Measurements from ENCODE around the gene OSER1. TPM values are rescaled to one million over a fixed set of nuclear protein-coding genes. Genes with fewer than 3 reads are reported as not detected.
A peak's percentile ranks its signal among the peaks of the same experiment; 100 is the strongest.
"Not testable (repeated sequence)": the region's sequence is repeated elsewhere in the genome, so short reads cannot be mapped to it uniquely, and the experiment has no call there.

Gene OSER1
- total RNA-seq, 2 experiments from 2014 or later, result 23.7 to 25.8 TPM

- no peak overlapping the region for H3K27ac Mint-ChIP-seq
- POLR2A ChIA-PET, result no interaction called here
Observed at GRCh38 chr20:44207126-44207723, 3.3 kb downstream of the OSER1 start.

GRCh38 chr20:44206132-44206531 lies 4.4 kb downstream of the OSER1 start:
- H3K27ac Mint-ChIP-seq, result no peak overlapping the region
- POLR2A ChIA-PET, result no interaction called here
- H3K4me1 Mint-ChIP-seq, result peaks cover 49% of the 10 kb centered on the region
- no peak for DNase-seq
- H3K36me3 Mint-ChIP-seq (ENCODE audit: low read depth), result peaks cover 33% of the 10 kb centered on the region
- CTCF ChIA-PET, result no interaction called here
- H3K4me3 Mint-ChIP-seq, result no peak overlapping the region
- H3K27me3 Mint-ChIP-seq, result no peaks in the 10 kb centered on the region
- no peaks in the 10 kb centered on the region for H3K9me3 Mint-ChIP-seq

More at GRCh38 chr20:44207126-44207723, 3.3 kb downstream of the OSER1 start:
- no peak for DNase-seq
- peaks cover 55% of the 10 kb centered on the region for H3K4me1 Mint-ChIP-seq
- H3K27me3 Mint-ChIP-seq, result no peaks in the 10 kb centered on the region
- no peak overlapping the region for H3K4me3 Mint-ChIP-seq
- CTCF ChIA-PET, result no interaction called here
- H3K9me3 Mint-ChIP-seq, result no peaks in the 10 kb centered on the region
- peaks cover 23% of the 10 kb centered on the region for H3K36me3 Mint-ChIP-seq (ENCODE audit: low read depth)

- Mint-ChIP-seq H3K9me3 (no peaks in the 10 kb centered on the region), H3K27ac (no peak overlapping the region), H3K4me1 (peaks cover 56% of the 10 kb centered on the region), H3K36me3 (ENCODE audit: low read depth) (peaks cover 44% of the 10 kb centered on the region), H3K4me3 (no peak overlapping the region), H3K27me3 (no peaks in the 10 kb centered on the region)
- ChIA-PET CTCF (interaction anchor here (0.7 to 1.5 kb wide), 2 partner anchors 14 to 88 kb away, joined by 3 to 4 read pairs; no protein-coding TSS in a partner anchor), POLR2A (no interaction called here)
- no peak for DNase-seq
Observed at GRCh38 chr20:44204832-44205215, 5.7 kb downstream of the OSER1 start.

GRCh38 chr20:44204156-44204831 lies 6.3 kb downstream of the OSER1 start:
- H3K9me3 Mint-ChIP-seq, result no peaks in the 10 kb centered on the region
- H3K27me3 Mint-ChIP-seq, result no peaks in the 10 kb centered on the region
- peaks cover 56% of the 10 kb centered on the region for H3K4me1 Mint-ChIP-seq
- ChIA-PET POLR2A (no interaction called here), CTCF (interaction anchor here (0.7 to 1.5 kb wide), 2 partner anchors 14 to 87 kb away, joined by 3 to 4 read pairs; no protein-coding TSS in a partner anchor)
- peaks cover 46% of the 10 kb centered on the region for H3K36me3 Mint-ChIP-seq (ENCODE audit: low read depth)
- H3K4me3 Mint-ChIP-seq, result no peak overlapping the region
- no peak overlapping the region for H3K27ac Mint-ChIP-seq
- DNase-seq, result no peak

- no peak for DNase-seq
- H3K4me1 Mint-ChIP-seq, result peaks cover 52% of the 10 kb centered on the region
- ChIA-PET CTCF (no interaction called here), POLR2A (interaction anchor here (0.7 kb wide), 1 partner anchor 31 kb away, joined by 3 read pairs; no protein-coding TSS in a partner anchor)
- no peaks in the 10 kb centered on the region for H3K27me3 Mint-ChIP-seq
- H3K9me3 Mint-ChIP-seq, result no peaks in the 10 kb centered on the region
- peaks cover 51% of the 10 kb centered on the region for H3K36me3 Mint-ChIP-seq (ENCODE audit: low read depth)
- no peak overlapping the region for H3K27ac Mint-ChIP-seq
- no peak overlapping the region for H3K4me3 Mint-ChIP-seq
Observed at GRCh38 chr20:44203161-44203560, 7.4 kb downstream of the OSER1 start.

- no peak overlapping the region for H3K4me3 Mint-ChIP-seq
- DNase-seq, result no peak
- H3K9me3 Mint-ChIP-seq, result no peaks in the 10 kb centered on the region
- ChIA-PET POLR2A (no interaction called here), CTCF (no interaction called here)
- H3K36me3 Mint-ChIP-seq (ENCODE audit: low read depth), result peaks cover 62% of the 10 kb centered on the region
- H3K4me1 Mint-ChIP-seq, result peaks cover 40% of the 10 kb centered on the region
- H3K27me3 Mint-ChIP-seq, result no peaks in the 10 kb centered on the region
- no peak overlapping the region for H3K27ac Mint-ChIP-seq
Observed at GRCh38 chr20:44200983-44201382, 9.6 kb downstream of the OSER1 start.

- CTCF ChIA-PET, result interaction anchor here (1.1 kb wide), 1 partner anchor 10 kb away, joined by 3 read pairs; the partner anchor contains the start of gene OSER1
- Mint-ChIP-seq H3K36me3 (ENCODE audit: low read depth) (peaks cover 63% of the 10 kb centered on the region), H3K27ac (no peak overlapping the region)
Observed at GRCh38 chr20:44200371-44200770, 10.2 kb downstream of the OSER1 start.

GRCh38 chr20:44199877-44200276 lies 10.7 kb downstream of the OSER1 start:
- Mint-ChIP-seq H3K27me3 (no peaks in the 10 kb centered on the region), H3K4me1 (peaks cover 42% of the 10 kb centered on the region), H3K4me3 (no peak overlapping the region), H3K9me3 (no peaks in the 10 kb centered on the region), H3K27ac (peak overlapping the region; percentile 37), H3K36me3 (ENCODE audit: low read depth) (peaks cover 62% of the 10 kb centered on the region)
- ChIA-PET CTCF (interaction anchor here (1.1 kb wide), 1 partner anchor 10 kb away, joined by 3 read pairs; the partner anchor contains the start of gene OSER1), POLR2A (no interaction called here)
- DNase-seq, result no peak

More at GRCh38 chr20:44200371-44200770, 10.2 kb downstream of the OSER1 start:
- no peaks in the 10 kb centered on the region for H3K9me3 Mint-ChIP-seq
- POLR2A ChIA-PET, result no interaction called here
- peaks cover 44% of the 10 kb centered on the region for H3K4me1 Mint-ChIP-seq
- no peaks in the 10 kb centered on the region for H3K27me3 Mint-ChIP-seq
- H3K4me3 Mint-ChIP-seq, result no peak overlapping the region
- no peak for DNase-seq

- H3K27me3 Mint-ChIP-seq, result no peaks in the 10 kb centered on the region
- POLR2A ChIA-PET, result no interaction called here
- peak; percentile 67 for DNase-seq
- H3K4me1 Mint-ChIP-seq, result peaks cover 39% of the 10 kb centered on the region
- CTCF ChIA-PET, result interaction anchor here (2.0 kb wide), 1 partner anchor 82 kb away, joined by 6 read pairs; no protein-coding TSS in a partner anchor
- H3K36me3 Mint-ChIP-seq (ENCODE audit: low read depth), result peaks cover 62% of the 10 kb centered on the region
- H3K27ac Mint-ChIP-seq, result peak overlapping the region; percentile 88
- H3K9me3 Mint-ChIP-seq, result no peaks in the 10 kb centered on the region
- H3K4me3 Mint-ChIP-seq, result no peak overlapping the region
Observed at GRCh38 chr20:44198872-44199271, 11.7 kb downstream of the OSER1 start.

GRCh38 chr20:44196271-44196670 lies 14.3 kb downstream of the OSER1 start:
- Mint-ChIP-seq H3K4me1 (peaks cover 32% of the 10 kb centered on the region), H3K4me3 (no peak overlapping the region), H3K27ac (no peak overlapping the region), H3K27me3 (peaks cover 2% of the 10 kb centered on the region), H3K9me3 (no peaks in the 10 kb centered on the region), H3K36me3 (ENCODE audit: low read depth) (peaks cover 44% of the 10 kb centered on the region)
- no peak for DNase-seq
- CTCF ChIA-PET, result interaction anchor here (1.3 kb wide), 2 partner anchors 8 to 12 kb away, joined by 3 read pairs; no protein-coding TSS in a partner anchor
- POLR2A ChIA-PET, result no interaction called here

- DNase-seq, result no peak
- H3K4me1 Mint-ChIP-seq, result peaks cover 31% of the 10 kb centered on the region
- H3K27ac Mint-ChIP-seq, result no peak overlapping the region
- ChIA-PET CTCF (interaction anchor here (1.3 kb wide), 1 partner anchor 13 kb away, joined by 3 read pairs; no protein-coding TSS in a partner anchor), POLR2A (no interaction called here)
- no peak overlapping the region for H3K4me3 Mint-ChIP-seq
- no peaks in the 10 kb centered on the region for H3K9me3 Mint-ChIP-seq
- H3K27me3 Mint-ChIP-seq, result peaks cover 2% of the 10 kb centered on the region
- H3K36me3 Mint-ChIP-seq (ENCODE audit: low read depth), result peaks cover 38% of the 10 kb centered on the region
Observed at GRCh38 chr20:44195605-44196004, 15.0 kb downstream of the OSER1 start.

- no peaks in the 10 kb centered on the region for H3K9me3 Mint-ChIP-seq
- H3K4me1 Mint-ChIP-seq, result peaks cover 13% of the 10 kb centered on the region
- POLR2A ChIA-PET, result no interaction called here
- H3K36me3 Mint-ChIP-seq (ENCODE audit: low read depth), result peaks cover 22% of the 10 kb centered on the region
- no peak overlapping the region for H3K4me3 Mint-ChIP-seq
- no peak overlapping the region for H3K27ac Mint-ChIP-seq
- CTCF ChIA-PET, result interaction anchor here (0.6 kb wide), 1 partner anchor 722 kb away, joined by 3 read pairs; no protein-coding TSS in a partner anchor
- H3K27me3 Mint-ChIP-seq, result peaks cover 10% of the 10 kb centered on the region
- DNase-seq, result no peak
Observed at GRCh38 chr20:44193801-44194200, 16.8 kb downstream of the OSER1 start.

GRCh38 chr20:44191640-44192039 lies 18.9 kb downstream of the OSER1 start:
- DNase-seq; H3K9me3 Mint-ChIP-seq; POLR2A ChIA-PET; H3K4me3 Mint-ChIP-seq; H3K36me3 Mint-ChIP-seq (ENCODE audit: low read depth); CTCF ChIA-PET; H3K27ac Mint-ChIP-seq: not testable (repeated sequence)
- peaks cover 27% of the 10 kb centered on the region for H3K27me3 Mint-ChIP-seq
- H3K4me1 Mint-ChIP-seq, result peaks cover 16% of the 10 kb centered on the region

Data from activated CD4-positive, alpha-beta T cell treated with anti-CD3 and anti-CD28 coated beads, Interleukin-2, amount 10 ng/mL, durations not matched to agents 7 days and 5 days (primary cell).